SK-N-SH (cell line): ENCODE results near the gene KCNF1.

ENCODE experiments used
- FOXM1 ChIP-seq: IDR thresholded peaks from 2 replicates; pipeline ENCODE4 v1.4.0; 2012; ENCODE audit warnings: low read depth, mild to moderate bottlenecking
- GABPA ChIP-seq: IDR thresholded peaks from 2 replicates; pipeline ENCODE4 v1.4.0; 2012; ENCODE audit warnings: low read depth, mild to moderate bottlenecking
- POLR2AphosphoS5 ChIP-seq: IDR thresholded peaks from 2 replicates; pipeline ENCODE4 v1.6.1; 2012; ENCODE audit warnings: low read depth, low read length
- REST ChIP-seq: IDR thresholded peaks from 2 replicates; pipeline ENCODE4 v1.6.1; 2012; ENCODE audit warnings: mild to moderate bottlenecking, low read depth, low read length, moderate library complexity
- SIN3A ChIP-seq: IDR thresholded peaks from 2 replicates; pipeline ENCODE4 v1.6.1; 2012; ENCODE audit warnings: low read depth, mild to moderate bottlenecking, low read length, moderate library complexity, borderline replicate concordance
- YY1 ChIP-seq: IDR thresholded peaks from 2 replicates; pipeline ENCODE4 v1.4.0; 2012; ENCODE audit warnings: low read depth, mild to moderate bottlenecking
- TF ChIP-seq, protein P1 (sequence below): fragments of 200-600 bp; sonication (generic); IDR thresholded peaks from 2 replicates; pipeline ENCODE4 v1.6.1; 2017; ENCODE audit warnings: antibody characterized with exemption, mild to moderate bottlenecking, moderate library complexity
- TF ChIP-seq, protein P2 (sequence below): IDR thresholded peaks from 2 replicates; pipeline ENCODE4 v1.4.0; 2012; ENCODE audit warnings: low read depth

DNA sequence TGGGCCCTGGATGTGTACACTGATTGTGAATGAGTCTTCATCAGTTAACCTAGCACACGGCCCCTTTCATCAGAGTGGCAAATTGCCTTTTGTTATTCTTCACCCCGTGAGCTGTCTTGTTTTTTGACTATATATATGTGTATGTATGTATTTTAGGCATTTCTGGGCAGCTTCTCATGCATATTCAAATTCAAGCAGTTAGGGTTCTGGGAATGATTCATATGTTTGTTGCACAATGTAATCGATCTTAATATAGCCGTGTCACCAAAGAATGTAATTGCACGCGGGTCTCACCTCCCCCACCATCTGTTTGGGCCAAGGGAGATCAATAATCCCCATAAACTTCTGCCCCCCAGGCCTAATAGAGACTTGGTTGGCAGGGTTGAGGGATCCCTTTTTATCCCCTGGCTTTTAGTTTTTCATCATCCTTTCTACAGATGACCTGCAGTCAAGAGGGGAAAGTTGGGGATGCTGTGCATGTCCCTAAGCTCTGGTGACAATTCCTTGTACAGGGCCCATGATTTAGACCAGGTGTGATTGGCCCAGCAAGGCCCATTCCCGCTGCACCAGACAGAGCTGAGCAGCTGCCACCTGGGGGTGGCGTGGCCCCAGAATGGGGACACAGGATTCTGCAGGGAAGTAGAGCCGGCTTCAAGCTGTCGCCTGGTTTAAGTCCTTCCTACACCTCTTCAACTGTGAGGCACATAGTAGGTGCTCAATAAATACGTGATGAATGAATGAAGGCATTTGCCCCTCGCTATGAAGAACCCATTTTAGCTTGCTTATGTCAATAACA lies 19.2 kb downstream of the KCNF1 start:
- TF ChIP-seq, protein P1, sequence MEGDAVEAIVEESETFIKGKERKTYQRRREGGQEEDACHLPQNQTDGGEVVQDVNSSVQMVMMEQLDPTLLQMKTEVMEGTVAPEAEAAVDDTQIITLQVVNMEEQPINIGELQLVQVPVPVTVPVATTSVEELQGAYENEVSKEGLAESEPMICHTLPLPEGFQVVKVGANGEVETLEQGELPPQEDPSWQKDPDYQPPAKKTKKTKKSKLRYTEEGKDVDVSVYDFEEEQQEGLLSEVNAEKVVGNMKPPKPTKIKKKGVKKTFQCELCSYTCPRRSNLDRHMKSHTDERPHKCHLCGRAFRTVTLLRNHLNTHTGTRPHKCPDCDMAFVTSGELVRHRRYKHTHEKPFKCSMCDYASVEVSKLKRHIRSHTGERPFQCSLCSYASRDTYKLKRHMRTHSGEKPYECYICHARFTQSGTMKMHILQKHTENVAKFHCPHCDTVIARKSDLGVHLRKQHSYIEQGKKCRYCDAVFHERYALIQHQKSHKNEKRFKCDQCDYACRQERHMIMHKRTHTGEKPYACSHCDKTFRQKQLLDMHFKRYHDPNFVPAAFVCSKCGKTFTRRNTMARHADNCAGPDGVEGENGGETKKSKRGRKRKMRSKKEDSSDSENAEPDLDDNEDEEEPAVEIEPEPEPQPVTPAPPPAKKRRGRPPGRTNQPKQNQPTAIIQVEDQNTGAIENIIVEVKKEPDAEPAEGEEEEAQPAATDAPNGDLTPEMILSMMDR = no peak
- TF ChIP-seq SIN3A (no peak), REST (no peak), POLR2AphosphoS5 (no peak), FOXM1 (no peak), GABPA (no peak), YY1 (no peak)
- TF ChIP-seq, protein P2, sequence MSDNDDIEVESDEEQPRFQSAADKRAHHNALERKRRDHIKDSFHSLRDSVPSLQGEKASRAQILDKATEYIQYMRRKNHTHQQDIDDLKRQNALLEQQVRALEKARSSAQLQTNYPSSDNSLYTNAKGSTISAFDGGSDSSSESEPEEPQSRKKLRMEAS = no peak
